Activated CD4-positive, alpha-beta memory T cell treated with anti-CD3 and anti-CD28 coated beads, Interleukin-2, amount 10 ng/mL, durations not matched to agents 7 days and 5 days (primary cell): ENCODE measurements around the gene MINK1. TPM values are rescaled to one million over a fixed set of nuclear protein-coding genes. Genes with fewer than 3 reads are reported as not detected.
A peak's percentile ranks its signal among the peaks of the same experiment; 100 is the strongest.

Experiments
- CTCF ChIA-PET: fragments of 350-600 bp; sonication (Branson Sonifier 250); formaldehyde crosslinking; loops from one replicate; lab custom pipeline; 2021; ENCODE audit warnings: antibody characterized with exemption, inconsistent platforms; lab: Charles Lee
- POLR2A ChIA-PET: fragments of 350-600 bp; sonication (Branson Sonifier 250); formaldehyde crosslinking; loops from one replicate; lab custom pipeline; 2021; ENCODE audit warnings: antibody characterized with exemption; lab: Charles Lee
- DNase-seq: peaks from one replicate; pipeline ENCODE4 v3.0.0-alpha.2; 2020
- H3K27ac Mint-ChIP-seq: one replicate; pipeline ENCODE4 v1.8.0; 2021; ENCODE audit warnings: mild to moderate bottlenecking, mixed read lengths
- H3K27me3 Mint-ChIP-seq: one replicate; pipeline ENCODE4 v1.8.0; 2021; ENCODE audit warnings: mixed read lengths
- H3K36me3 Mint-ChIP-seq: one replicate; pipeline ENCODE4 v1.8.0; 2021; ENCODE audit warnings: low read depth, mixed read lengths
- H3K4me1 Mint-ChIP-seq: one replicate; pipeline ENCODE4 v1.8.0; 2021; ENCODE audit warnings: mixed read lengths
- H3K4me3 Mint-ChIP-seq: one replicate; pipeline ENCODE4 v1.8.0; 2021; ENCODE audit warnings: mild to moderate bottlenecking, mixed read lengths
- H3K9me3 Mint-ChIP-seq: one replicate; pipeline ENCODE4 v1.8.0; 2021; ENCODE audit warnings: mixed read lengths
- total RNA-seq, 2 experiments: library from RNA; stranded (reverse); gene quantifications; one replicate each; pipeline ENCODE4 v1.2.3, GENCODE V29; 2021

Gene MINK1
- total RNA-seq, 2 experiments from 2014 or later: 107 to 109 TPM

DNA sequence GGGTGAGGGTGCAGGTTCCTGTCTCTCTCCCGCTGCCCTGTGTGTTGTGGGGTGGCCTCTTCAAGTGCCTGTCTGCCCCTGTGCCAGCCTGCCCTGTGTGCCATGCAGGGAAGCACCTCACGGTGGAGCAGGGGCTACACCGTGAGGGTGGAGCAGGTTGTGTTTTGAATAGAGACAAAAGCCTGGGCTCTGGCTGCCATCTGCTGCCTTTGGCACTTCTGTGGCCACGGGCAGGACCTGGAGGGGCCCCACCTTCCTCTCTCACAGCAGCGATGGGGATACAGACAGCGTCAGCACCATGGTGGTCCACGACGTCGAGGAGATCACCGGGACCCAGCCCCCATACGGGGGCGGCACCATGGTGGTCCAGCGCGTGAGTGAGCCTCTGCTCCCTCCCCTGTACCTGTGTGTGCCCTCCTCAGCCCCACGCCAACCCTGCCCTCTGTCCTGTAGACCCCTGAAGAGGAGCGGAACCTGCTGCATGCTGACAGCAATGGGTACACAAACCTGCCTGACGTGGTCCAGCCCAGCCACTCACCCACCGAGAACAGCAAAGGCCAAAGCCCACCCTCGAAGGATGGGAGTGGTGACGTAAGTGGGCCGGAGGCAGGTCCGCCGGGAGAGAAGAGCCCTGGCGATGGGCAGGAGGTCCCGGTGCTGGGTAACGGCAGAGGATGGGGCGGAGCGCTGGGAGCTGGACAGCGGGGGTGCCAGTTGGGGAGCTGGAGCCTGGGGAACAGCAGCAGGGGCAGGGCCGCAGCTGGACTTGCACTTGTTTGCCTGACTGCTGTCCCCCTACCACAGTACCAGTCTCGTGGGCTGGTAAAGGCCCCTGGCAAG, 60.8 kb downstream of the MINK1 start:
- no peak overlapping the region for H3K27ac Mint-ChIP-seq
- no peak for DNase-seq
- H3K9me3 Mint-ChIP-seq: no peaks in the 10 kb centered on the region
- peaks cover 35% of the 10 kb centered on the region for H3K36me3 Mint-ChIP-seq
- H3K4me3 Mint-ChIP-seq: no peak overlapping the region
- ChIA-PET CTCF (interaction anchor here (1.3 kb wide), 1 partner anchor 15 kb away, joined by 4 read pairs; no protein-coding TSS in a partner anchor), POLR2A (no interaction called here)
- no peaks in the 10 kb centered on the region for H3K27me3 Mint-ChIP-seq
- peaks cover 6% of the 10 kb centered on the region for H3K4me1 Mint-ChIP-seq

DNA sequence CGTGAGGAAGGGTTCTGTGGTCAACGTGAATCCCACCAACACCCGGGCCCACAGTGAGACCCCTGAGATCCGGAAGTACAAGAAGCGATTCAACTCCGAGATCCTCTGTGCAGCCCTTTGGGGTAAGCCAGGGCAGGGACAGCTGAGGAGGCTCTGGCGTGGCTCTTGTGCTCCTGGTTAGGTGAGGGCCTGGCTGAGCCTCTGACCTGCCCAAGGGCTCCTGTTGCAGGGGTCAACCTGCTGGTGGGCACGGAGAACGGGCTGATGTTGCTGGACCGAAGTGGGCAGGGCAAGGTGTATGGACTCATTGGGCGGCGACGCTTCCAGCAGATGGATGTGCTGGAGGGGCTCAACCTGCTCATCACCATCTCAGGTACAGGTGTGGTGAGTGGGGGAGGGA, 62.0 kb downstream of the MINK1 start:
- peaks cover 3% of the 10 kb centered on the region for H3K27me3 Mint-ChIP-seq
- no peak for DNase-seq
- H3K9me3 Mint-ChIP-seq: no peaks in the 10 kb centered on the region
- H3K36me3 Mint-ChIP-seq: peaks cover 32% of the 10 kb centered on the region
- ChIA-PET POLR2A (no interaction called here), CTCF (interaction anchor here (1.3 kb wide), 1 partner anchor 14 kb away, joined by 4 read pairs; no protein-coding TSS in a partner anchor)
- H3K4me3 Mint-ChIP-seq: no peak overlapping the region
- H3K4me1 Mint-ChIP-seq: peaks cover 13% of the 10 kb centered on the region
- H3K27ac Mint-ChIP-seq: no peak overlapping the region

- no peak overlapping the region for H3K4me3 Mint-ChIP-seq
- CTCF ChIA-PET: no interaction called here
- H3K9me3 Mint-ChIP-seq: no peaks in the 10 kb centered on the region
- POLR2A ChIA-PET: no interaction called here
- no peak overlapping the region for H3K27ac Mint-ChIP-seq
- H3K36me3 Mint-ChIP-seq: peaks cover 26% of the 10 kb centered on the region
- no peak for DNase-seq
- peaks cover 15% of the 10 kb centered on the region for H3K4me1 Mint-ChIP-seq
- peaks cover 6% of the 10 kb centered on the region for H3K27me3 Mint-ChIP-seq
Observed at GRCh38 chr17:4895657-4896331, 62.7 kb downstream of the MINK1 start.

DNA sequence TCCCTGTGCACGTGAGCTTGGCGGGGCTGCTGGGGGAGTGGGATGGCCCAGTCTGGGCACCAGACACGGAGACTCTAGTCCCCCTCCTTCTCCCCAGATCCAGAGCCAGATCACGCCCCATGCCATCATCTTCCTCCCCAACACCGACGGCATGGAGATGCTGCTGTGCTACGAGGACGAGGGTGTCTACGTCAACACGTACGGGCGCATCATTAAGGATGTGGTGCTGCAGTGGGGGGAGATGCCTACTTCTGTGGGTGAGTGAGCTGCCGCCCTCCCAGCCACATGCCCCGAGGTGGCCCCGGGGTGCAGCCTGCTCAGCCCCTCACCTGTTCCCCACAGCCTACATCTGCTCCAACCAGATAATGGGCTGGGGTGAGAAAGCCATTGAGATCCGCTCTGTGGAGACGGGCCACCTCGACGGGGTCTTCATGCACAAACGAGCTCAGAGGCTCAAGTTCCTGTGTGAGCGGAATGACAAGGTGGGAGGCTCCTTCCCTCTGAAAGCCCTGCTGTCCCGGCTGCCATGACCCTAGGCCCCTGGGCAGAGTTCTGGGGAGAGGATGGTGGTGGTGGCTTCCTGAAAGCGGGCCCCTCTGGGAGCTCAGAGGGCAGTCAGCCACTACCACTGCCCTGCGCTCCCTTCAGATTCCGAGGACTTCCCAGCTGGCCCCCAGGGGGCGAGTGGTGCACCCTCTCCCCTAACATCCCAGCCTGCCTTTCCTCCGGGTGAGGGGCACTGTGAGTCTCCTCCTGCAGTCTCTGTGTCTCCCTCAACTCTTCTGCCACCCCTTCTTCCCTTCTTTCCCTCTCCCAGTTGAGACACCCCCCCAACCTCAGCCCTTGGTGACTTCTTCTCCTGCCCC, 63.4 kb downstream of the MINK1 start:
- H3K4me3 Mint-ChIP-seq: no peak overlapping the region
- H3K4me1 Mint-ChIP-seq: peaks cover 22% of the 10 kb centered on the region
- H3K36me3 Mint-ChIP-seq: peaks cover 24% of the 10 kb centered on the region
- POLR2A ChIA-PET: no interaction called here
- H3K9me3 Mint-ChIP-seq: no peaks in the 10 kb centered on the region
- H3K27ac Mint-ChIP-seq: no peak overlapping the region
- CTCF ChIA-PET: no interaction called here
- H3K27me3 Mint-ChIP-seq: peaks cover 6% of the 10 kb centered on the region
- DNase-seq: no peak

- peaks cover 23% of the 10 kb centered on the region for H3K4me1 Mint-ChIP-seq
- DNase-seq: no peak
- H3K36me3 Mint-ChIP-seq: peaks cover 24% of the 10 kb centered on the region
- H3K27ac Mint-ChIP-seq: no peak overlapping the region
- CTCF ChIA-PET: no interaction called here
- peaks cover 6% of the 10 kb centered on the region for H3K27me3 Mint-ChIP-seq
- no peaks in the 10 kb centered on the region for H3K9me3 Mint-ChIP-seq
- POLR2A ChIA-PET: no interaction called here
- H3K4me3 Mint-ChIP-seq: no peak overlapping the region
Observed at GRCh38 chr17:4897198-4897687, 64.1 kb downstream of the MINK1 start.

- CTCF ChIA-PET: no interaction called here
- POLR2A ChIA-PET: no interaction called here
Observed at GRCh38 chr17:4897785-4898184, 64.6 kb downstream of the MINK1 start.

DNA sequence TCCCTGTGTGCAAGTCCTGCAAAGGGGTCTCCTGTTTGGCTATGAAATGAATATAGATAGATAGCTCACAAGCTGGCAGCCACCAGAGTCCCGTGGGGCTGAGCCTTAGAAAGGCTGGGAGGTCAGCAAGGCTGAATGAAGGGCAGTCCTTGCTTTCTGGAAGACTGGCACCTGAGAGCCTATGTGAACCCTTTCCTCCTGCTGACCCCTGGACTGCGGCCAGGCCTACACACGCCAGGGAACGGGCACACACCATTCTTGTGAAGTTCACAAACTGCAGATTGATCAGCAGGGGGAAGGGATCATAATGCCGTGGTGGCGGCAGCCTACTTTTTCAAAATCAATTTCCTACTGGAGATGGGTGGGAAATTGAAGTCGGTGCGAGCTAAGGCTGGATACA, 65.2 kb downstream of the MINK1 start:
- no peak overlapping the region for H3K27ac Mint-ChIP-seq
- no peaks in the 10 kb centered on the region for H3K9me3 Mint-ChIP-seq
- ChIA-PET CTCF (interaction anchor here (0.5 to 2.5 kb wide), 2 partner anchors 9 to 341 kb away, joined by 4 to 20 read pairs; no protein-coding TSS in a partner anchor), POLR2A (interaction anchor here (1.2 to 1.4 kb wide), 3 partner anchors 18 to 113 kb away, joined by 3 to 7 read pairs (median 3); partner anchors contain the start of gene PFN1)
- H3K4me3 Mint-ChIP-seq: peak overlapping the region; percentile 37
- H3K36me3 Mint-ChIP-seq: peaks cover 22% of the 10 kb centered on the region
- peaks cover 6% of the 10 kb centered on the region for H3K27me3 Mint-ChIP-seq
- DNase-seq: no peak
- H3K4me1 Mint-ChIP-seq: peaks cover 34% of the 10 kb centered on the region

More at GRCh38 chr17:4897785-4898184, 64.6 kb downstream of the MINK1 start:
- Mint-ChIP-seq H3K27me3 (peaks cover 6% of the 10 kb centered on the region), H3K4me1 (peaks cover 28% of the 10 kb centered on the region), H3K9me3 (no peaks in the 10 kb centered on the region), H3K36me3 (peaks cover 22% of the 10 kb centered on the region), H3K4me3 (no peak overlapping the region), H3K27ac (no peak overlapping the region)
- no peak for DNase-seq

DNA sequence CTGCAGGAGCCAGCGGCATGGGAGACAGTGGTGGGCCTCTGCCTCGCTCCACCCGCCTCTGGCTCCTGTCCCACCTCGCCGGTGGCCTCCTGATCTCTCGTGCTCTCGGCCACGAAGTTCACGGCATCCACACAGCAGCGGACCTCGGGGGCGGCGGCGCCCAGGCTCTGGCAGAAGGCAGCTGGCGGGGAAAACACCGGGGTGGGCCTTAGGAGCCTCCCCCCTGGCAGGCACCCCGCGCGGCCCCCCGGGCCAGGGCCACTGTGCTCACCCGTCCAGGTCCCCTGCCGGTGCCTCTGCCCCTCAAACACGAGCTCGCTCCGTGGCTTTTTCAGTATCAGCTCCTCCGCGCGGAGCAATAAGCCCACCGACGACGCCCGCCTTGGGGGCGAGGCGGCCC, 65.8 kb downstream of the MINK1 start:
- peaks cover 38% of the 10 kb centered on the region for H3K4me1 Mint-ChIP-seq

DNA sequence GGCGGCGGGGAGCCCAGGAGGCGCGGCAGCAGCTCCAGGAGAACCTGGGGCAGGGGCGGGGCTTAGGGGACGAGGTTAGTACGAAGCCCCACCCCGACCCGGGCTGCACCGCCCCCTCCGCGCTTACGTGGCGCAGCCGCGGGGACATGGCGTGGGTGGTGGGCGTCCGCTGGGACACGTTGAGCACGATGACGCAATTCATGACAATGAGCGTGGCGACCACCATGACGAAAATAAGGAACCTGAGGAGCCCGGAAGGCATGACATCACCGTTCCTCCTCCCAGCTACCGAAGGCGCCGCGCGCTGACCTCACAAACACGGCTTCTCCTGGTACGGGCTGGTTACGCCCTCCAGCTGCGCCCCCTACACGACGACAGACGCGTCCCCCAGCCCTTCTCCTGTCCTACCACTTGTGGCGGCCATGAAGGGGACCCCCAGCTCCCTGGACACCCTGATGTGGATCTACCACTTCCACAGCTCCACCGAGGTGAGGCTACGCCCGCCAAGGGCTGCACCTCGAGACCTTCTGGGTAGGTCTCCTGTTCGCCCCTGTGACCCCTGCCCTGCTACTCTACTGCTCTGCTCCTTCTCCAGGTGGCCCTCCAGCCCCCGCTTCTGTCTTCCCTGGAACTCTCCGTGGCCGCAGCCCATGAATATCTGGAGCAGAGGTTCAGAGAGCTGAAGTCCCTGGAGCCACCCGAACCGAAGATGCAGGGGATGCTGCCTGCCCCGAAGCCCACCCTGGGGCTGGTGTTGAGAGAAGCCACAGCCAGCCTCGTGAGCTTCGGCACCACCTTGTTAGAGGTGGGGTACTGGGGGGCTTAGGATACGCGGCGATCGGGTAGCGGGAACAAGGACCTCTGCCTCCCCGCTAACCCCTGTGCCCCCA, 66.4 kb downstream of the MINK1 start, which contains the start of gene C17orf107:
C17orf107 (plus strand) TSS at position 196 of the 890 bp plus-strand sequence; CDS start at position 423, 227 bp downstream.
- peaks cover 17% of the 10 kb centered on the region for H3K36me3 Mint-ChIP-seq
- H3K4me1 Mint-ChIP-seq: peaks cover 38% of the 10 kb centered on the region
- DNase-seq: peak; percentile 88
- H3K27me3 Mint-ChIP-seq: peaks cover 6% of the 10 kb centered on the region
- H3K27ac Mint-ChIP-seq: peak within 1 kb of the TSS; percentile 49
- no peaks in the 10 kb centered on the region for H3K9me3 Mint-ChIP-seq
- ChIA-PET CTCF (interaction anchor here (0.9 to 2.7 kb wide), 8 partner anchors 9 to 333 kb away, joined by 3 to 20 read pairs (median 5); partner anchors contain the start of genes ARRB2, MED11, RNF167 and SLC25A11), POLR2A (interaction anchor here (0.6 to 2.2 kb wide), 12 partner anchors 14 to 197 kb away, joined by 3 to 12 read pairs (median 3); partner anchors contain the start of genes ARRB2, PFN1, RNF167 and SLC25A11)
- peak within 1 kb of the TSS; percentile 78 for H3K4me3 Mint-ChIP-seq

More for the DNA sequence above, 65.8 kb downstream of the MINK1 start:
- POLR2A ChIA-PET: interaction anchor here (0.6 to 2.2 kb wide), 11 partner anchors 18 to 196 kb away, joined by 3 to 12 read pairs (median 3); partner anchors contain the start of genes ARRB2, PFN1, RNF167 and SLC25A11
- H3K36me3 Mint-ChIP-seq: peaks cover 20% of the 10 kb centered on the region
- H3K4me3 Mint-ChIP-seq: peak overlapping the region; percentile 37
- no peak overlapping the region for H3K27ac Mint-ChIP-seq
- peaks cover 6% of the 10 kb centered on the region for H3K27me3 Mint-ChIP-seq
- no peaks in the 10 kb centered on the region for H3K9me3 Mint-ChIP-seq
- CTCF ChIA-PET: interaction anchor here (0.5 to 2.7 kb wide), 8 partner anchors 8 to 342 kb away, joined by 3 to 20 read pairs (median 5); partner anchors contain the start of genes ARRB2, MED11, RNF167 and SLC25A11
- DNase-seq: no peak

DNA sequence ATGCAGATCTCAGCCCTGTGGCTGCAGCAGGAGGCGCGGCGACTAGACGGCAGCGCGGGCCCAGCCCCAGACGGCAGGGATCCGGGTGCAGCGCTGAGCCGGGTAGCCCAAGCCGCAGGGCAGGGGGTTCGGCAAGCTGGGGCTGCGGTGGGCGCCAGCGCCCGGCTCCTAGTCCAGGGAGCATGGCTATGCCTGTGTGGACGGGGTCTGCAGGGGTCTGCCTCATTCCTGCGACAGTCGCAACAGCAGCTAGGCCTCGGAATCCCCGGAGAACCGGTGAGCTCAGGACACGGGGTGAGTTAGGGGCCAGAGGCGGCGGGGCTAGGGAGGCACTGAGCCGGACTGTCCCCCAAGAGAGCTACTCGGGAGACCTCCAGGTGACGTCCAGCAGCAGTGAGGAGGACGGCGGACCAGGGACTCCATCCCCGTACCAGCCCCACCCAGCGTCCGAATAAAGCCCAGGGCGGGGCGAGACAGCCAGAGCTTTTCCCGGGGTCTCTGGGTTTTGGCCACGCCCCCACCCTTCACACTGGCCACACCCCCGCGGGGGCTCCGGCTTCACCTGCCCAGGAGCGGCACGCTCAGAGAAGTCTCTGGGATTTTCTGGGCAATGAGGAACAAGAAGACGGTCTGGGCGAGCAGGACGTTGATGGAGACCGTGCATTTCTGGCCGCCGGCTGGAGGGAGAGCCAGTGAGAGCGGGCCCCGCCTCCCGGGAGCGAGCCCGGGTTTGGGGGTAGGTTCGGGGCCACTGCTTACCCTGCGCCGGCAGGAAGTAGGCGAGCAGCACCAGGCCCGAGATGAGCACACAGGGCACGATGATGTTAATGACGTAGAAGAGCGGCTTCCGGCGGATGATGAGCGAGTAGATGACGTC, 67.3 kb downstream of the MINK1 start:
- Mint-ChIP-seq H3K9me3 (no peaks in the 10 kb centered on the region), H3K27me3 (peaks cover 6% of the 10 kb centered on the region), H3K4me1 (peaks cover 38% of the 10 kb centered on the region), H3K4me3 (peak overlapping the region; percentile 78), H3K36me3 (peaks cover 8% of the 10 kb centered on the region), H3K27ac (peak overlapping the region; percentile 47)
- peak; percentile 65 for DNase-seq
- CTCF ChIA-PET: interaction anchor here (1.0 to 2.7 kb wide), 4 partner anchors 12 to 334 kb away, joined by 3 to 20 read pairs (median 7); partner anchors contain the start of gene ARRB2
- POLR2A ChIA-PET: interaction anchor here (0.6 to 2.2 kb wide), 6 partner anchors 13 to 190 kb away, joined by 3 to 12 read pairs (median 8); partner anchors contain the start of genes ARRB2, RNF167 and SLC25A11
